HepG2 (cell line): ENCODE results near the gene AKAIN1. TPM values are rescaled to one million over a fixed set of nuclear protein-coding genes. Genes with fewer than 3 reads are reported as not detected.

Experiments used
- ATAC-seq: fragments of 200-7000 bp; cut with Tn5 transposase; 3 replicates; pipeline ENCODE4 v1.9.1; 2020; ENCODE audit warnings: mild to moderate bottlenecking, moderate library complexity
- BruUV-seq: library from RNA; stranded (reverse); fragments of 400-500 nt; replicated peaks from 2 replicates; lab custom pipeline; 2021; lab: Mats Ljungman, UMichigan
- CTCF ChIA-PET: fragments of 300-600 bp; formaldehyde crosslinking; extraction: SDS; loops from one replicate; lab custom pipeline; 2021; ENCODE audit warnings: low total read pairs, inconsistent platforms, low intra/inter-chr PET ratio; lab: Yijun Ruan, JAX
- POLR2A ChIA-PET: fragments of 350-600 bp; sonication (Branson Sonifier 250); formaldehyde crosslinking; loops from one replicate; lab custom pipeline; 2020; ENCODE audit warnings: antibody characterized with exemption, inconsistent platforms; lab: Yijun Ruan, JAX
- DNase-seq: peaks from one replicate; pipeline ENCODE4 v3.0.0-alpha.2; 2015; ENCODE audit warnings: low spot score
- FAIRE-seq: peaks from 3 replicates; lab custom pipeline; 2011; peaks lifted over from hg19 to GRCh38; lab: Jason Lieb, UNC
- H2AFZ ChIP-seq: one replicate; pipeline ENCODE4 v1.6.1; 2011; ENCODE audit warnings: low read length, inconsistent platforms
- H3K27ac ChIP-seq: fragments of 300-600 bp; 3 replicates; pipeline ENCODE4 v1.8.0; 2011; ENCODE audit warnings: mixed run types, mild to moderate bottlenecking, mixed read lengths, low read length, inconsistent platforms; ENCODE audit not compliant: insufficient read depth; ENCODE audit errors: extremely low read length
- H3K27me3 ChIP-seq, 2 experiments: fragments of 200-600 bp in 1 of 2; 2 replicates in 1 of 2; 3 replicates in 1 of 2; pipeline versions ENCODE4 v1.6.0 to v1.8.0; 2011; ENCODE audit warnings: low read length in 2 of 2, mild to moderate bottlenecking in 2 of 2, moderate library complexity in 2 of 2, inconsistent platforms in 1 of 2; ENCODE audit not compliant: insufficient read depth in 2 of 2, control insufficient read depth in 1 of 2
- H3K36me3 ChIP-seq, 2 experiments: fragments of 200-600 bp in 1 of 2; replicated peaks in 1 of 2; 2 replicates in 1 of 2; 3 replicates in 1 of 2; pipeline versions ENCODE4 v1.5.1 to v1.8.0; 2011; ENCODE audit warnings: low read length in 2 of 2, inconsistent platforms in 1 of 2; ENCODE audit not compliant: insufficient read depth in 2 of 2, control insufficient read depth in 1 of 2
- H3K4me1 ChIP-seq: 2 replicates; pipeline ENCODE4 v1.5.1; 2012; ENCODE audit warnings: low read length, inconsistent platforms; ENCODE audit not compliant: insufficient read depth
- H3K4me2 ChIP-seq: 2 replicates; pipeline ENCODE4 v1.6.0; 2011; ENCODE audit warnings: low read depth, low read length, inconsistent platforms
- H3K4me3 ChIP-seq, 3 experiments: fragments of 200-600 bp in 1 of 3; sonication (generic), shearing (Covaris generic) in 1 of 3; replicated peaks in 1 of 3; 2 replicates each; pipeline ENCODE4 v1.5.1; 2011 to 2016; ENCODE audit warnings: low read length in 3 of 3, inconsistent platforms in 2 of 3, low read depth in 2 of 3, mild to moderate bottlenecking in 2 of 3, control low read depth in 1 of 3, mixed read lengths in 1 of 3; ENCODE audit not compliant: insufficient read depth in 1 of 3
- H3K79me2 ChIP-seq: one replicate; pipeline ENCODE4 v1.6.1; 2011; ENCODE audit warnings: low read length, inconsistent platforms; ENCODE audit not compliant: insufficient read depth
- H3K9ac ChIP-seq: 2 replicates; pipeline ENCODE4 v1.6.0; 2011; ENCODE audit warnings: mild to moderate bottlenecking, low read depth, low read length, inconsistent platforms; ENCODE audit not compliant: insufficient read depth
- H3K9me3 ChIP-seq: 2 replicates; pipeline ENCODE4 v1.5.1; 2012; ENCODE audit warnings: mild to moderate bottlenecking, low read length
- H4K20me1 ChIP-seq: 2 replicates; pipeline ENCODE4 v1.6.0; 2011; ENCODE audit warnings: inconsistent platforms, mild to moderate bottlenecking, low read length, moderate library complexity; ENCODE audit not compliant: insufficient read depth
- CC2D1A ChIP-seq: sonication (generic); formaldehyde crosslinking; IDR thresholded peaks from 2 replicates; pipeline ENCODE4 v1.8.1; 2023; ENCODE audit warnings: mild to moderate bottlenecking, missing genetic modification reagents
- HHEX ChIP-seq: IDR thresholded peaks from 2 replicates; pipeline ENCODE4 v1.6.1; 2016; ENCODE audit warnings: control low read depth
- IKZF4 ChIP-seq: sonication (generic); formaldehyde crosslinking; IDR thresholded peaks from 2 replicates; pipeline ENCODE4 v1.5.1; 2020; ENCODE audit warnings: borderline replicate concordance, mild to moderate bottlenecking, low read depth, missing genetic modification reagents; ENCODE audit errors: not compliant biosample characterization
- MEIS2 ChIP-seq: sonication (generic); formaldehyde crosslinking; IDR thresholded peaks from 2 replicates; pipeline ENCODE4 v1.9.0; 2021; ENCODE audit warnings: mild to moderate bottlenecking, missing genetic modification reagents
- MLLT10 ChIP-seq: sonication (generic); formaldehyde crosslinking; IDR thresholded peaks from 2 replicates; pipeline ENCODE4 v1.4.0; 2020; ENCODE audit warnings: missing genetic modification reagents
- NFIB ChIP-seq: sonication (generic); formaldehyde crosslinking; IDR thresholded peaks from 2 replicates; pipeline ENCODE4 v1.9.0; 2021; ENCODE audit warnings: missing genetic modification reagents, mild to moderate bottlenecking, borderline replicate concordance
- PHF5A ChIP-seq: IDR thresholded peaks from one replicate; pipeline ENCODE4 v1.6.1; 2018; ENCODE audit warnings: low read depth, missing genetic modification reagents; ENCODE audit not compliant: unreplicated experiment
- POLR2AphosphoS2 ChIP-seq: IDR thresholded peaks from 2 replicates; pipeline ENCODE4 v1.6.1; 2011; ENCODE audit warnings: low read depth, low read length, improper control_type of control experiment
- RFXAP ChIP-seq: sonication (generic); formaldehyde crosslinking; IDR thresholded peaks from 2 replicates; pipeline ENCODE4 v1.4.0; 2020; ENCODE audit warnings: missing genetic modification reagents, borderline replicate concordance
- SAFB2 ChIP-seq: sonication (generic); formaldehyde crosslinking; IDR thresholded peaks from 2 replicates; pipeline ENCODE4 v1.5.1; 2020; ENCODE audit warnings: missing genetic modification reagents, low read depth, mild to moderate bottlenecking, borderline replicate concordance
- SAP130 ChIP-seq: IDR thresholded peaks from 2 replicates; pipeline ENCODE4 v1.6.1; 2016; ENCODE audit warnings: low read depth
- SETDB1 ChIP-seq: sonication (generic); formaldehyde crosslinking; IDR thresholded peaks from 2 replicates; pipeline ENCODE4 v1.5.1; 2020; ENCODE audit warnings: missing genetic modification reagents, mild to moderate bottlenecking, borderline replicate concordance
- SPEN ChIP-seq: sonication (generic); formaldehyde crosslinking; IDR thresholded peaks from 2 replicates; pipeline ENCODE4 v1.5.1; 2020; ENCODE audit warnings: low read depth, mild to moderate bottlenecking, missing genetic modification reagents
- ZBTB20 ChIP-seq: sonication (generic); formaldehyde crosslinking; IDR thresholded peaks from 2 replicates; pipeline ENCODE4 v1.8.1; 2023; ENCODE audit warnings: missing genetic modification reagents, low read depth, mild to moderate bottlenecking, borderline replicate concordance
- ZBTB3 ChIP-seq: sonication (generic); formaldehyde crosslinking; IDR thresholded peaks from 2 replicates; pipeline ENCODE4 v1.4.0; 2020; ENCODE audit warnings: low read depth, mild to moderate bottlenecking, moderate library complexity, missing genetic modification reagents, borderline replicate concordance
- ZBTB42 ChIP-seq: sonication (generic); formaldehyde crosslinking; IDR thresholded peaks from 2 replicates; pipeline ENCODE4 v1.5.0; 2020; ENCODE audit warnings: mild to moderate bottlenecking, missing genetic modification reagents
- ZNF224 ChIP-seq: sonication (generic); formaldehyde crosslinking; IDR thresholded peaks from 2 replicates; pipeline ENCODE4 v1.5.0; 2020; ENCODE audit warnings: mild to moderate bottlenecking, missing genetic modification reagents
- ZNF34 ChIP-seq: sonication (generic); formaldehyde crosslinking; IDR thresholded peaks from 2 replicates; pipeline ENCODE4 v1.4.0; 2020; ENCODE audit warnings: mild to moderate bottlenecking, missing genetic modification reagents, borderline replicate concordance
- ZNF530 ChIP-seq: sonication (generic); formaldehyde crosslinking; IDR thresholded peaks from 2 replicates; pipeline ENCODE4 v1.5.0; 2020; ENCODE audit warnings: low read depth, mild to moderate bottlenecking, missing genetic modification reagents
- ZNF782 ChIP-seq: sonication (generic); formaldehyde crosslinking; IDR thresholded peaks from 2 replicates; pipeline ENCODE4 v1.4.0; 2020; ENCODE audit warnings: missing genetic modification reagents, mild to moderate bottlenecking, borderline replicate concordance
- ZSCAN22 ChIP-seq: sonication (generic); formaldehyde crosslinking; IDR thresholded peaks from 2 replicates; pipeline ENCODE4 v1.4.0; 2020; ENCODE audit warnings: mild to moderate bottlenecking, missing genetic modification reagents
- WGBS: methylation state at CpG from one replicate; pipeline ENCODE4 v1.1.6; 2017; ENCODE audit warnings: low lambda C conversion rate; 5-methylcytosine and 5-hydroxymethylcytosine counted together
- in situ Hi-C: cut with HindIII; loops from 2 replicates; pipeline ENCODE4 v1.10.0; 2017; ENCODE audit warnings: low pct_unique_long_range_greater_than_20kb; ENCODE audit not compliant: extremely low pct_ligation_motif_present
- intact Hi-C: fragments of 100-400 bp; cut with micrococcal nuclease; formaldehyde crosslinking; loops from one replicate; pipeline ENCODE4 v1.10.0; 2022; ENCODE audit not compliant: unreplicated experiment
- polyA plus RNA-seq, 8 experiments: library from polyadenylated mRNA; depleted of rRNA in 3 of 8; stranded (reverse) in 7 of 8; unstranded in 1 of 8; fragments of >200 nt; fragmentation: Illumina TruSeq in 4 of 8; extraction: Trizol in 4 of 8; gene quantifications; 2 replicates each; pipeline versions ENCODE4 v1.2.1 to v1.2.3, GENCODE V29; 2011 to 2016; ENCODE audit warnings: low read depth in 4 of 8, missing spikeins in 1 of 8, mixed read lengths in 1 of 8; ENCODE audit not compliant: insufficient read depth in 1 of 8
- total RNA-seq, 5 experiments: library from RNA; depleted of rRNA; stranded (reverse); fragments of >200 nt; fragmentation: Illumina TruSeq; extraction: Trizol; gene quantifications; 2 replicates each; pipeline ENCODE4 v1.2.3, GENCODE V29; 2016; ENCODE audit warnings: low read depth in 1 of 5
- TF ChIP-seq, protein P1 (sequence below): sonication (generic); formaldehyde crosslinking; conservative IDR thresholded peaks from 2 replicates; pipeline ENCODE4 v1.5.0; 2020; ENCODE audit warnings: missing genetic modification reagents
- TF ChIP-seq, protein P2 (sequence below): sonication (generic); formaldehyde crosslinking; conservative IDR thresholded peaks from 2 replicates; pipeline ENCODE4 v1.8.1; 2023; ENCODE audit warnings: missing genetic modification reagents

The AKAIN1 gene
- total and polyA plus RNA-seq, 2 of the 13 experiments (the other 11 are each of a cell fraction or from before 2014, with no cell fraction given), result not detected

DNA sequence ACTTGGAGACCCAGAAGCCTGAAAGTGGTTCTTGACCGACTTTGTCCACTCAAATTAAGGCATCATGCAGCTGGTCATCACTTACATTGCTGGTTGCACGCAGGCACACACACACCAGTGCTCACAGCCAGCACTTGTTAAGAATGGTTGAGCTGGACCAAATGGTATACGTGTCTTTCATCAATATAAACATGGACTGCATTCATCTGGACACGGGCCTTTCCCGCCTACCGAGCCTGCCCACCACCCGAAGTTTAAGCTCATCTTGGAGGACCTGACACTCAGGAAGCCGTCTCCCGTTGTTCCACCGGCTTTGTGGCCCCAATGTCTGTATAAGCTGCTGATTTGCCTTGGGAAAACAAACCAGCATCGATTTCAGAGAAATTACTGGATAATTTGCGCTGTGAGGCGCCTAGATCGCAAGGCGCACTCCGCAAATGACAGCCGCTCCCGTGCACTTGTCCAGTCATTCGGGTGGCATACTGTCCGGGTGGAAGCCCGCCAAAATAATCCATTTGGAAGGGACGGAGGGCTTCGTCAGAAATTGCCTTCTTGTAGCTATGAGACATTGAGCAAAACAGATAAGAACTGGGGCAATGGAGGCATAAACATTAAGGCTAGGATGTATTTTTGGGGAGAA is 40.1 kb upstream of the AKAIN1 start:
- DNase-seq, result peak; percentile 30
- Histone ChIP-seq H3K27me3 (no peaks in the 10 kb centered on the region), H3K9ac (peak overlapping the region; percentile 94), H3K4me2 (peak overlapping the region; percentile 96), H3K79me2 (peaks cover 30% of the 10 kb centered on the region), H3K9me3 (peaks cover 4% of the 10 kb centered on the region; the same call in 1 of the 2 replicates), H3K4me1 (peaks cover 31% of the 10 kb centered on the region), H2AFZ (peak overlapping the region; percentile 43), H3K36me3 (no peaks in the 10 kb centered on the region), H3K27ac (peak overlapping the region; percentile 99), H4K20me1 (no peaks in the 10 kb centered on the region; the same call in 1 of the 2 replicates), H3K4me3 (peak overlapping the region; percentile 76 to 95 (median 79))
- BruUV-seq, result TSS peak; percentile 66
- in situ Hi-C loops, result loop anchor here (5.0 kb wide), 1 partner anchor 55 kb away; no protein-coding TSS in a partner anchor
- peak; percentile 55 for ATAC-seq
- FAIRE-seq, result no peak
- intact Hi-C loops, result loop anchor here (5.0 kb wide), 1 partner anchor 175 kb away; no protein-coding TSS in a partner anchor
- ChIA-PET POLR2A (interaction anchor here (0.7 to 3.2 kb wide), 10 partner anchors 9 to 1643 kb away, joined by 3 to 82 read pairs (median 4); partner anchors contain the start of gene ZBTB14), CTCF (no interaction called here)
- 0% methylated on average over 15 of the region's 23 CpGs for WGBS
- TF ChIP-seq ZNF224, result no peak
- no peak for TF ChIP-seq RFXAP (CRISPR knock-in tag)
- no peak for TF ChIP-seq POLR2AphosphoS2
- no peak for TF ChIP-seq ZBTB3 (CRISPR knock-in tag)
- TF ChIP-seq ZNF530 (CRISPR knock-in tag), result no peak
- TF ChIP-seq IKZF4 (CRISPR knock-in tag), result no peak
- no peak; the same call in 1 of the 2 replicates for TF ChIP-seq ZBTB42 (CRISPR knock-in tag)
- TF ChIP-seq, protein P1, sequence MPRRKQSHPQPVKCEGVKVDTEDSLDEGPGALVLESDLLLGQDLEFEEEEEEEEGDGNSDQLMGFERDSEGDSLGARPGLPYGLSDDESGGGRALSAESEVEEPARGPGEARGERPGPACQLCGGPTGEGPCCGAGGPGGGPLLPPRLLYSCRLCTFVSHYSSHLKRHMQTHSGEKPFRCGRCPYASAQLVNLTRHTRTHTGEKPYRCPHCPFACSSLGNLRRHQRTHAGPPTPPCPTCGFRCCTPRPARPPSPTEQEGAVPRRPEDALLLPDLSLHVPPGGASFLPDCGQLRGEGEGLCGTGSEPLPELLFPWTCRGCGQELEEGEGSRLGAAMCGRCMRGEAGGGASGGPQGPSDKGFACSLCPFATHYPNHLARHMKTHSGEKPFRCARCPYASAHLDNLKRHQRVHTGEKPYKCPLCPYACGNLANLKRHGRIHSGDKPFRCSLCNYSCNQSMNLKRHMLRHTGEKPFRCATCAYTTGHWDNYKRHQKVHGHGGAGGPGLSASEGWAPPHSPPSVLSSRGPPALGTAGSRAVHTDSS, result no peak
- no peak for TF ChIP-seq ZSCAN22 (CRISPR knock-in tag)
- no peak for TF ChIP-seq HHEX (CRISPR knock-in tag)
- no peak for TF ChIP-seq ZNF782
- 0 out of 2 replicates have a peak, but pooled peaks have one; percentile 64 for TF ChIP-seq NFIB
- TF ChIP-seq, protein P2, sequence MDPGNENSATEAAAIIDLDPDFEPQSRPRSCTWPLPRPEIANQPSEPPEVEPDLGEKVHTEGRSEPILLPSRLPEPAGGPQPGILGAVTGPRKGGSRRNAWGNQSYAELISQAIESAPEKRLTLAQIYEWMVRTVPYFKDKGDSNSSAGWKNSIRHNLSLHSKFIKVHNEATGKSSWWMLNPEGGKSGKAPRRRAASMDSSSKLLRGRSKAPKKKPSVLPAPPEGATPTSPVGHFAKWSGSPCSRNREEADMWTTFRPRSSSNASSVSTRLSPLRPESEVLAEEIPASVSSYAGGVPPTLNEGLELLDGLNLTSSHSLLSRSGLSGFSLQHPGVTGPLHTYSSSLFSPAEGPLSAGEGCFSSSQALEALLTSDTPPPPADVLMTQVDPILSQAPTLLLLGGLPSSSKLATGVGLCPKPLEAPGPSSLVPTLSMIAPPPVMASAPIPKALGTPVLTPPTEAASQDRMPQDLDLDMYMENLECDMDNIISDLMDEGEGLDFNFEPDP (CRISPR knock-in tag), result no peak
- TF ChIP-seq PHF5A (CRISPR knock-in tag), result no peak
- TF ChIP-seq ZBTB20 (CRISPR knock-in tag), result no peak
- 0 out of 2 replicates have a peak, but pooled peaks have one; percentile 49 for TF ChIP-seq SETDB1 (CRISPR knock-in tag)
- no peak for TF ChIP-seq SPEN
- no peak for TF ChIP-seq SAP130 (CRISPR knock-in tag)
- no peak for TF ChIP-seq MLLT10 (CRISPR knock-in tag)
- no peak for TF ChIP-seq ZNF34 (CRISPR knock-in tag)
- TF ChIP-seq CC2D1A, result no peak
- no peak for TF ChIP-seq MEIS2
- no peak for TF ChIP-seq SAFB2
